K562 (cell line): ENCODE data around the gene NTF4. TPM values are rescaled to one million over a fixed set of nuclear protein-coding genes. Genes with fewer than 3 reads are reported as not detected.
"Not testable (repeated sequence)": the region's sequence is repeated elsewhere in the genome, so short reads cannot be mapped to it uniquely, and the experiment has no call there.

Experiments
- ATAC-seq: fragments of 200-7000 bp; cut with Tn5 transposase; 3 replicates; pipeline ENCODE4 v1.9.1; 2020; ENCODE audit warnings: moderate library complexity
- BruUV-seq: library from RNA; stranded (reverse); fragments of 400-500 nt; replicated peaks from 2 replicates; lab custom pipeline; 2021; lab: Mats Ljungman, UMichigan
- CTCF ChIA-PET: fragments of 300-600 bp; formaldehyde crosslinking; extraction: SDS; loops from one replicate; lab custom pipeline; 2021; ENCODE audit warnings: low intra/inter-chr PET ratio; lab: Yijun Ruan, JAX
- POLR2A ChIA-PET: fragments of 300-600, 350-650 bp; sonication (Branson Sonifier 250); formaldehyde crosslinking; extraction: SDS; loops from one replicate; lab custom pipeline; 2021; ENCODE audit warnings: antibody characterized with exemption, inconsistent platforms; lab: Yijun Ruan, JAX
- DNase-seq, 4 experiments: peaks; one replicate each; pipeline versions ENCODE4 v3.0.0 to v3.0.0-alpha.2; 2011 to 2018; ENCODE audit warnings: low spot score in 3 of 4, mixed read lengths in 3 of 4; ENCODE audit errors: extremely low read depth in 1 of 4
- FAIRE-seq: peaks from 2 replicates; lab custom pipeline; 2011; peaks lifted over from hg19 to GRCh38; lab: Jason Lieb, UNC
- H2AFZ ChIP-seq: 2 replicates; pipeline ENCODE4 v1.6.0; 2011; ENCODE audit warnings: low read depth, low read length, control low read depth, inconsistent platforms
- H3K27ac ChIP-seq: fragments of 200-600 bp; 3 replicates; pipeline ENCODE4 v1.8.0; 2011; ENCODE audit warnings: low read depth, mild to moderate bottlenecking, control low read depth, inconsistent platforms, low read length, moderate library complexity, mixed read lengths; ENCODE audit errors: extremely low read depth
- H3K27me3 ChIP-seq, 2 experiments: fragments of 300-600 bp in 1 of 2; 2 replicates in 1 of 2; 3 replicates in 1 of 2; pipeline versions ENCODE4 v1.6.0 to v1.8.0; 2011; ENCODE audit warnings: inconsistent platforms in 2 of 2, low read length in 2 of 2, mild to moderate bottlenecking in 1 of 2, mixed read lengths in 1 of 2, moderate library complexity in 1 of 2; ENCODE audit not compliant: control insufficient read depth in 2 of 2, insufficient read depth in 2 of 2
- H3K36me3 ChIP-seq: fragments of 300-600 bp; 3 replicates; pipeline ENCODE4 v1.8.0; 2011; ENCODE audit warnings: mild to moderate bottlenecking, low read length, inconsistent platforms; ENCODE audit not compliant: control insufficient read depth, insufficient read depth
- H3K4me1 ChIP-seq, 2 experiments: fragments of 200-600 bp in 1 of 2; replicated peaks in 1 of 2; 2 replicates in 1 of 2; 3 replicates in 1 of 2; pipeline versions ENCODE4 v1.5.1 to v1.8.0; 2011; ENCODE audit warnings: inconsistent platforms in 2 of 2, low read length in 2 of 2, mild to moderate bottlenecking in 1 of 2, mixed read lengths in 1 of 2, moderate library complexity in 1 of 2; ENCODE audit not compliant: control insufficient read depth in 2 of 2, insufficient read depth in 2 of 2
- H3K4me2 ChIP-seq: 2 replicates; pipeline ENCODE4 v1.6.1; 2011; ENCODE audit warnings: low read length, control low read depth, inconsistent platforms, mixed read lengths; ENCODE audit not compliant: insufficient read depth
- H3K4me3 ChIP-seq: fragments of 200-600 bp; sonication (generic), shearing (Covaris generic); 2 replicates; pipeline ENCODE4 v1.5.1; 2016; ENCODE audit warnings: control low read depth, inconsistent platforms
- H3K79me2 ChIP-seq: fragments of 200-600 bp; 3 replicates; pipeline ENCODE4 v1.8.0; 2011; ENCODE audit warnings: low read length, inconsistent platforms; ENCODE audit not compliant: control insufficient read depth, insufficient read depth
- H3K9ac ChIP-seq, 2 experiments: 2 replicates each; pipeline versions ENCODE4 v1.6.0 to v1.6.1; 2011; ENCODE audit warnings: low read depth in 2 of 2, low read length in 2 of 2, control low read depth in 1 of 2, inconsistent platforms in 1 of 2, mild to moderate bottlenecking in 1 of 2, mixed read lengths in 1 of 2; ENCODE audit not compliant: insufficient read depth in 1 of 2
- H3K9me1 ChIP-seq: one replicate; pipeline ENCODE4 v1.6.0; 2011; ENCODE audit warnings: inconsistent platforms, mild to moderate bottlenecking, low read length, moderate library complexity; ENCODE audit not compliant: control insufficient read depth, insufficient read depth
- H3K9me3 ChIP-seq: replicated peaks from 2 replicates; pipeline ENCODE4 v1.5.1; 2011; ENCODE audit warnings: low read depth, low read length, inconsistent platforms; ENCODE audit not compliant: control insufficient read depth, insufficient read depth
- H4K20me1 ChIP-seq: replicated peaks from 2 replicates; pipeline ENCODE4 v1.6.1; 2011; ENCODE audit warnings: low read length, inconsistent platforms, mixed read lengths; ENCODE audit not compliant: control insufficient read depth, insufficient read depth
- BRF1 ChIP-seq: IDR thresholded peaks from 3 replicates; pipeline ENCODE4 v1.6.1; 2011; ENCODE audit warnings: borderline replicate concordance, mild to moderate bottlenecking; ENCODE audit not compliant: insufficient read length; ENCODE audit errors: extremely low read depth
- WGBS: fragments of 100-300 bp; shearing (Covaris generic); methylation state at CpG from one replicate; pipeline ENCODE4 v1.1.6; 2016; ENCODE audit warnings: low coverage, mixed read lengths; ENCODE audit not compliant: insufficient coverage; ENCODE audit errors: missing lambda C conversion rate; 5-methylcytosine and 5-hydroxymethylcytosine counted together
- in situ Hi-C: fragments of 300-500 bp; cut with MboI; formaldehyde crosslinking; loops from 4 replicates; pipeline ENCODE4 v1.15.0; 2018; ENCODE audit warnings: inconsistent platforms, mixed read lengths
- intact Hi-C: fragments of 100-400 bp; cut with micrococcal nuclease; formaldehyde crosslinking; loops from 2 replicates; pipeline ENCODE4 v1.14.2; 2022
- polyA plus RNA-seq, 8 experiments: library from polyadenylated mRNA; depleted of rRNA in 4 of 8; stranded (reverse) in 5 of 8; unstranded in 3 of 8; fragments of >200 nt; fragmentation: Nextera tagmentation in 2 of 8; fragmentation: Illumina TruSeq in 1 of 8; extraction: Ambion mirVana in 2 of 8; extraction: Trizol in 1 of 8; gene quantifications; 2 replicates each; pipeline versions ENCODE4 v1.2.1 to v1.2.3, GENCODE V29; 2011 to 2014; ENCODE audit warnings: inconsistent platforms in 1 of 8, missing spikeins in 1 of 8
- total RNA-seq, 7 experiments: library from RNA; depleted of rRNA in 6 of 7; stranded (reverse); fragments of >200 nt in 6 of 7; fragmentation: Illumina TruSeq in 2 of 7; extraction: Trizol in 2 of 7; gene quantifications; 2 replicates each; pipeline versions ENCODE4 v1.2.1 to v1.2.3, GENCODE V29; 2011 to 2021; ENCODE audit warnings: low replicate concordance in 1 of 7
- TF ChIP-seq, protein P1 (sequence below): fragments of 450-650 bp; conservative IDR thresholded peaks from 2 replicates; pipeline ENCODE4 v1.6.1; 2016; ENCODE audit warnings: missing genetic modification characterization, low read depth, mild to moderate bottlenecking, missing compliant biosample characterization, moderate library complexity
- TF ChIP-seq, protein P2 (sequence below): sonication (generic); formaldehyde crosslinking; IDR thresholded peaks from 2 replicates; pipeline ENCODE4 v1.8.0; 2022; ENCODE audit warnings: missing genetic modification reagents, mild to moderate bottlenecking, moderate library complexity, borderline replicate concordance

Gene NTF4
- total and polyA plus RNA-seq, 9 of the 15 experiments (the other 6 are each of a cell fraction or from before 2014, with no cell fraction given): not detected

DNA sequence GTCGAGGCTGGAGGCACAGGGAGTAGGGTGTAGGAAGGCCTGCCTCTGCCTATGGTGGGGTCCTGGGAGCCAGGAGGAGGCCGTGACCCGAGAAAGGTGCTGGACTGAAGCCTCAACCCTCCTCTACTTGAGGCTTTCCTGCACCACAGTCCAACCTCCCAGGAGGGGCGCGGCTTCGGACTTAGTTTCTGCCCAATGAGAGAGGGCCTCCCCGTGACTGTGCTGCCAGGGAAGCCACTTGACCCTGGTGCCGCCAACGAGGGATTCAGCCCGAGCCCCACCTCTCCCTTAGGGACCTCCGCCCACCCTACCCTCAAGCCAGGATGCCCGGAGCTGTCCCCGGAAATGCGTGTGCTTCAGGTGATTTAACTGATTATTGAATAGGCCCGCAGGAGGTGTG lies 40.4 kb downstream of the NTF4 start, which contains the start of gene CGB3:
CGB3 (minus strand) TSS at position 101 of the 400 bp plus-strand sequence. CDS start 362 bp downstream, outside the sequence.
- H3K27ac ChIP-seq, POLR2A ChIA-PET, H3K79me2 ChIP-seq, H4K20me1 ChIP-seq, H3K4me3 ChIP-seq, DNase-seq, H3K27me3 ChIP-seq, BruUV-seq, H3K4me2 ChIP-seq, CTCF ChIA-PET, ATAC-seq, intact Hi-C loops, H3K9me1 ChIP-seq, H3K9ac ChIP-seq, H2AFZ ChIP-seq, H3K36me3 ChIP-seq, H3K9me3 ChIP-seq, FAIRE-seq, in situ Hi-C loops: not testable (repeated sequence)
- 3% methylated on average over 9 of the region's 15 CpGs for WGBS
- H3K4me1 ChIP-seq: peaks cover 6 to 19% of the 10 kb centered on the region in 2 experiments; a peak in 4 of 5 replicates

DNA sequence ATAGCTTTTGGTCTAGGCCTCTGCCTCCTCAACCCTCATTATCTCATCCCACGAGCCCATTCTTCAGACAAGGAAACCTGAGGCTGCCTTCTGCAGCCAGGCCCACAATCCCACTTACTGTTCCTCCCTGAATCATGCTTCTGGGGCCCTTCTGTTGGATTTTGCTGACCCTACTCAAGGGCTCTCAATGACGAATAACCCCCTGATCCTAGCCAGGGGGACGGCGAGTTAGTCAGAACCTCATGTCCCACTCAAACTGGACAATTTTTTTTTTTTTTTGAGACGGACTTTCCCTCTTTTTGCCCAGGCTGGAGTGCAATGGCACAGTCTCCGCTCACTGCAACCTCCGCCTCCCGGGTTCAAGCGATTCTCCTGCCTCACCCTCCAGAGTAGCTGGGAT lies 42.5 kb downstream of the NTF4 start:
- intact Hi-C loops: no loop called here
- Histone ChIP-seq H4K20me1 (peaks cover 6% of the 10 kb centered on the region; the same call in 1 of the 2 replicates), H3K9me3 (no peaks in the 10 kb centered on the region), H3K27me3 (no peaks in the 10 kb centered on the region), H3K36me3 (peaks cover under 1% of the 10 kb centered on the region; the same call in 1 of the 3 replicates), H3K27ac (no peak overlapping the region)
- POLR2A ChIA-PET: no interaction called here
- no TSS peak for BruUV-seq
- in situ Hi-C loops: no loop called here
- WGBS: 46% methylated on average over 9 of the region's 9 CpGs
- no peak for ATAC-seq
- no peak for TF ChIP-seq BRF1
- TF ChIP-seq, protein P1, sequence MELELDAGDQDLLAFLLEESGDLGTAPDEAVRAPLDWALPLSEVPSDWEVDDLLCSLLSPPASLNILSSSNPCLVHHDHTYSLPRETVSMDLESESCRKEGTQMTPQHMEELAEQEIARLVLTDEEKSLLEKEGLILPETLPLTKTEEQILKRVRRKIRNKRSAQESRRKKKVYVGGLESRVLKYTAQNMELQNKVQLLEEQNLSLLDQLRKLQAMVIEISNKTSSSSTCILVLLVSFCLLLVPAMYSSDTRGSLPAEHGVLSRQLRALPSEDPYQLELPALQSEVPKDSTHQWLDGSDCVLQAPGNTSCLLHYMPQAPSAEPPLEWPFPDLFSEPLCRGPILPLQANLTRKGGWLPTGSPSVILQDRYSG (tag): no peak
- TF ChIP-seq, protein P2, sequence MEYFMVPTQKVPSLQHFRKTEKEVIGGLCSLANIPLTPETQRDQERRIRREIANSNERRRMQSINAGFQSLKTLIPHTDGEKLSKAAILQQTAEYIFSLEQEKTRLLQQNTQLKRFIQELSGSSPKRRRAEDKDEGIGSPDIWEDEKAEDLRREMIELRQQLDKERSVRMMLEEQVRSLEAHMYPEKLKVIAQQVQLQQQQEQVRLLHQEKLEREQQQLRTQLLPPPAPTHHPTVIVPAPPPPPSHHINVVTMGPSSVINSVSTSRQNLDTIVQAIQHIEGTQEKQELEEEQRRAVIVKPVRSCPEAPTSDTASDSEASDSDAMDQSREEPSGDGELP (CRISPR knock-in tag): 0 out of 2 replicates have a peak, but pooled peaks have one; percentile 12
- TF ChIP-seq, all 486 proteins: peak for 1
- Histone ChIP-seq H3K79me2 (no peaks in the 10 kb centered on the region), H2AFZ (no peak overlapping the region), H3K9ac (no peak overlapping the region), H3K9me1 (peaks cover 5% of the 10 kb centered on the region), H3K4me3 (no peak overlapping the region), H3K4me2 (no peak overlapping the region), H3K4me1 (peaks cover 21 to 41% of the 10 kb centered on the region in 2 experiments; a peak in 4 of 5 replicates)
- FAIRE-seq: no peak
- CTCF ChIA-PET: no interaction called here
- no peak for DNase-seq
